CMK (cell line): Measurements from ENCODE around the gene ZDHHC8.
"Not testable (repeated sequence)": the region's sequence is repeated elsewhere in the genome, so short reads cannot be mapped to it uniquely, and the experiment has no call there.

Experiments used
- DNase-seq: peaks from one replicate; pipeline ENCODE4 v3.0.0-alpha.2; 2010; ENCODE audit warnings: low read depth

ZDHHC8 gene

GRCh38 chr22:20145206-20145831 lies 13.7 kb downstream of the ZDHHC8 start:
- DNase-seq, result no peak

GRCh38 chr22:20145832-20146223 lies 14.2 kb downstream of the ZDHHC8 start:
- no peak for DNase-seq

- no peak for DNase-seq
Measured at GRCh38 chr22:20146777-20147176, 15.2 kb downstream of the ZDHHC8 start.

GRCh38 chr22:20147237-20147988 lies 15.8 kb downstream of the ZDHHC8 start:
- no peak for DNase-seq

- DNase-seq, result no peak
Measured at GRCh38 chr22:20148414-20148813, 16.8 kb downstream of the ZDHHC8 start.

- no peak for DNase-seq
Measured at GRCh38 chr22:20149257-20150250, 17.9 kb downstream of the ZDHHC8 start.

GRCh38 chr22:20150381-20151275 lies 19.0 kb downstream of the ZDHHC8 start, which contains the start of gene CCDC188:
Gene CCDC188, minus strand, starts transcription at chr22:20151055. Its CDS starts 69 bp downstream, at chr22:20150986.
- DNase-seq, result no peak

GRCh38 chr22:20151276-20151588 lies 19.6 kb downstream of the ZDHHC8 start:
- DNase-seq, result no peak

GRCh38 chr22:20152464-20152890 lies 20.9 kb downstream of the ZDHHC8 start:
- no peak for DNase-seq

GRCh38 chr22:20153945-20154344 lies 22.3 kb downstream of the ZDHHC8 start:
- DNase-seq, result no peak

- no peak for DNase-seq
Measured at GRCh38 chr22:20154602-20155187, 23.1 kb downstream of the ZDHHC8 start.

GRCh38 chr22:20155330-20156041 lies 23.9 kb downstream of the ZDHHC8 start:
- DNase-seq, result peak; percentile 76

GRCh38 chr22:20156042-20156389 lies 24.4 kb downstream of the ZDHHC8 start:
- no peak for DNase-seq

- peak; percentile 59 for DNase-seq
Measured at GRCh38 chr22:20156611-20157429, 25.2 kb downstream of the ZDHHC8 start.

GRCh38 chr22:20157430-20158183 lies 26.0 kb downstream of the ZDHHC8 start:
- DNase-seq, result no peak

- DNase-seq, result no peak
Measured at GRCh38 chr22:20158391-20159036, 26.9 kb downstream of the ZDHHC8 start.

GRCh38 chr22:20159076-20159475 lies 27.5 kb downstream of the ZDHHC8 start:
- DNase-seq, result no peak

GRCh38 chr22:20159531-20159930 lies 27.9 kb downstream of the ZDHHC8 start:
- DNase-seq, result not testable (repeated sequence)
